ENCODE measurements around the gene MYMX. TPM values are rescaled to one million over a fixed set of nuclear protein-coding genes. Genes with fewer than 3 reads are reported as not detected.

Gene MYMX
- polyA plus RNA-seq, 3 donors, result not detected

DNA sequence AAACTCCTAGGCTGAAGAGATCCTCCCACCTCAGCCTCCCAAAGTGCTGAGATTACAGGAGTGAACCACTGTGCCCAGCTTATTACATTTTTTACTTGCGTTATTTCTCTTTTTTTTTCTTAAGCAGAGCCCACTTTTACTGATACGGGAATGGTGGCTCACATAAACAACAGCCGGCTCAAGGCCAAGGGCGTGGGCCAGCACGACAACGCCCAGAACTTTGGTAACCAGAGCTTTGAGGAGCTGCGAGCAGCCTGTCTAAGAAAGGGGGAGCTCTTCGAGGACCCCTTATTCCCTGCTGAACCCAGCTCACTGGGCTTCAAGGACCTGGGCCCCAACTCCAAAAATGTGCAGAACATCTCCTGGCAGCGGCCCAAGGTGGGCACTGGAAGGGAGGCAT, 47.6 kb upstream of the MYMX start:
- DNase-seq, result no peak
- Histone ChIP-seq H3K9ac (ENCODE audit: insufficient read depth, low read length, poor library complexity, severe bottlenecking) (no peak overlapping the region), H3K4me1 (ENCODE audit: control insufficient read depth in 1 of 2, insufficient read depth in 2 of 2, low read length in 2 of 2) (peaks cover 0 to 6% of the 10 kb centered on the region in 2 donors), H2AFZ (ENCODE audit: insufficient read depth, low read depth, low read length, poor library complexity, severe bottlenecking) (no peak overlapping the region), H3K4me2 (replicated peaks; ENCODE audit: extremely low read depth, low read length, poor library complexity, severe bottlenecking) (no peak overlapping the region), H3K79me2 (ENCODE audit: insufficient read depth, low read length) (no peaks in the 10 kb centered on the region), H3K9me3 (replicated peaks in 1 of 2; ENCODE audit: control insufficient read depth in 1 of 2, insufficient read depth in 1 of 2, low read length in 2 of 2) (no peaks in the 10 kb centered on the region), H3K4me3 (replicated peaks in 1 of 3; ENCODE audit: low read depth in 2 of 3, low read length in 3 of 3) (no peak overlapping the region), H4K20me1 (ENCODE audit: insufficient read depth, low read length) (no peaks in the 10 kb centered on the region), H3K27ac (ENCODE audit: low read depth in 1 of 2, low read length in 2 of 2) (no peak overlapping the region), H3K27me3 (ENCODE audit: control insufficient read depth in 2 of 2, insufficient read depth in 2 of 2, low read length in 2 of 2) (no peaks in the 10 kb centered on the region), H3K36me3 (replicated peaks in 1 of 2; ENCODE audit: control insufficient read depth in 1 of 2, insufficient read depth in 2 of 2, low read length in 2 of 2) (no peaks in the 10 kb centered on the region)
- H3K36me3 Mint-ChIP-seq, result no peaks in the 10 kb centered on the region
- H3K9me3 Mint-ChIP-seq, result no peaks in the 10 kb centered on the region
- intact Hi-C loops (cut with micrococcal nuclease), result no loop called here
- H3K4me3 Mint-ChIP-seq, result no peak overlapping the region
- H3K27ac Mint-ChIP-seq, result no peak overlapping the region
- WGBS (ENCODE audit: insufficient coverage), result 95% methylated on average over 6 of the region's 9 CpGs
- TF ChIP-seq, protein P1, sequence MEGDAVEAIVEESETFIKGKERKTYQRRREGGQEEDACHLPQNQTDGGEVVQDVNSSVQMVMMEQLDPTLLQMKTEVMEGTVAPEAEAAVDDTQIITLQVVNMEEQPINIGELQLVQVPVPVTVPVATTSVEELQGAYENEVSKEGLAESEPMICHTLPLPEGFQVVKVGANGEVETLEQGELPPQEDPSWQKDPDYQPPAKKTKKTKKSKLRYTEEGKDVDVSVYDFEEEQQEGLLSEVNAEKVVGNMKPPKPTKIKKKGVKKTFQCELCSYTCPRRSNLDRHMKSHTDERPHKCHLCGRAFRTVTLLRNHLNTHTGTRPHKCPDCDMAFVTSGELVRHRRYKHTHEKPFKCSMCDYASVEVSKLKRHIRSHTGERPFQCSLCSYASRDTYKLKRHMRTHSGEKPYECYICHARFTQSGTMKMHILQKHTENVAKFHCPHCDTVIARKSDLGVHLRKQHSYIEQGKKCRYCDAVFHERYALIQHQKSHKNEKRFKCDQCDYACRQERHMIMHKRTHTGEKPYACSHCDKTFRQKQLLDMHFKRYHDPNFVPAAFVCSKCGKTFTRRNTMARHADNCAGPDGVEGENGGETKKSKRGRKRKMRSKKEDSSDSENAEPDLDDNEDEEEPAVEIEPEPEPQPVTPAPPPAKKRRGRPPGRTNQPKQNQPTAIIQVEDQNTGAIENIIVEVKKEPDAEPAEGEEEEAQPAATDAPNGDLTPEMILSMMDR (IDR thresholded peaks at IDR 0.05), result no peak
- H3K4me1 Mint-ChIP-seq, result peaks cover 13% of the 10 kb centered on the region
- H3K27me3 Mint-ChIP-seq (ENCODE audit: low read depth in 3 of 3), result peaks cover 6 to 16% (median 8%) of the 10 kb centered on the region in 3 donors

DNA sequence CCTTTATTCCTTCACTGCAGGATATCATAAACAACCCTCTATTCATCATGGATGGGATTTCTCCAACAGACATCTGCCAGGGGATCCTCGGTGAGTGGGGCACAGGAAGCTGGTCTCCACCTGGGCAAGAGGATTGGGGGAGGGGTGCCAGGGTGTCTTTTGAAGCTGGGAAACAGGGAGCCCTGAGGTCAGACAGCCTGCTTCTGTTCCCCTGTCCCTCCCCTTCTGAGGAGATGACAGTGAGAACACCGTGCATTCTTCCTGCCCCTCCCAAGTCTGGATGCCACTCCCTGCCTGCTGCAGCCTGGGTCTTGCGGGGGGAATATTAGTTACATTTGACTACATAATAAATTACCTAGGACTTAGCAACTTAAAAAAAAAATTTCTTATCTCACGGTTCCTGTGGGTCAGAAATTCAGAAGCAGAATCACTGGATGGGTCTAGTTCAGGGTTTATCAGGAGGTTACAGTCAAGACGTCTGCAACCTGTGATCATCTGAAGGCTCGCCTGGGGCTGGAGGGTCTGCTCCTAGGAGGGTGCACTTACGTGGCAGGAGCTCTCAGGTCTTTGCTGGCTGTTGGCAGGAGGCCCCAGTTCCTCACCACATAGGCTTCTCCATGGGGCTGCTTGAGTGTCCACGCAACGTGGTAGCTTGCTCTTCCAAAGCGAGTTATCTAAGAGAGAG, 46.7 kb upstream of the MYMX start:
- H4K20me1 ChIP-seq (ENCODE audit: insufficient read depth, low read length), result no peaks in the 10 kb centered on the region
- Mint-ChIP-seq H3K9me3 (peaks cover 0 to 2% (median 0%) of the 10 kb centered on the region in 7 donors), H3K27me3 (ENCODE audit: low read depth in 3 of 3) (peaks cover 7 to 14% (median 8%) of the 10 kb centered on the region in 3 donors), H3K36me3 (no peaks in the 10 kb centered on the region), H3K4me3 (no peak overlapping the region), H3K4me1 (peaks cover 13% of the 10 kb centered on the region), H3K27ac (no peak overlapping the region)
- DNase-seq, result no peak
- H3K27ac ChIP-seq (ENCODE audit: low read depth in 1 of 2, low read length in 2 of 2), result no peak overlapping the region
- H3K4me1 ChIP-seq (ENCODE audit: control insufficient read depth in 1 of 2, insufficient read depth in 2 of 2, low read length in 2 of 2), result peaks cover 0 to 6% of the 10 kb centered on the region in 2 donors
- intact Hi-C loops (cut with micrococcal nuclease), result loop anchor here (5.0 kb wide), 2 partner anchors 67 to 87 kb away; partner anchors contain the start of gene SLC35B2 (in 1 of the 2)
- H3K27me3 ChIP-seq (ENCODE audit: control insufficient read depth in 2 of 2, insufficient read depth in 2 of 2, low read length in 2 of 2), result no peaks in the 10 kb centered on the region
- no peak overlapping the region for H2AFZ ChIP-seq (ENCODE audit: insufficient read depth, low read depth, low read length, poor library complexity, severe bottlenecking)
- 90% methylated on average over 2 of the region's 10 CpGs for WGBS (ENCODE audit: insufficient coverage)
- TF ChIP-seq, protein P1 (IDR thresholded peaks at IDR 0.05), result no peak
- no peaks in the 10 kb centered on the region for H3K79me2 ChIP-seq (ENCODE audit: insufficient read depth, low read length)
- no peak overlapping the region for H3K9ac ChIP-seq (ENCODE audit: insufficient read depth, low read length, poor library complexity, severe bottlenecking)
- no peaks in the 10 kb centered on the region for H3K36me3 ChIP-seq (replicated peaks in 1 of 2; ENCODE audit: control insufficient read depth in 1 of 2, insufficient read depth in 2 of 2, low read length in 2 of 2)
- no peak overlapping the region for H3K4me2 ChIP-seq (replicated peaks; ENCODE audit: extremely low read depth, low read length, poor library complexity, severe bottlenecking)
- no peaks in the 10 kb centered on the region for H3K9me3 ChIP-seq (replicated peaks in 1 of 2; ENCODE audit: control insufficient read depth in 1 of 2, insufficient read depth in 1 of 2, low read length in 2 of 2)
- H3K4me3 ChIP-seq (replicated peaks in 1 of 3; ENCODE audit: low read depth in 2 of 3, low read length in 3 of 3), result no peak overlapping the region
